Cardiac fibroblast (primary cell): ENCODE data around the gene PKIB.

Source experiments
- DNase-seq, 2 donors: peaks; one replicate each; pipeline versions ENCODE4 v3.0.0 to v3.0.0-alpha.2; 2010; ENCODE audit warnings: low read depth in 2 of 2
- H3K4me3 ChIP-seq, 2 donors: replicated peaks in 1 of 2; 1 replicate in 1 of 2; 2 replicates in 1 of 2; pipeline ENCODE4 v1.5.1; 2011; ENCODE audit warnings: low read depth in 2 of 2, low read length in 2 of 2, mild to moderate bottlenecking in 2 of 2, moderate library complexity in 1 of 2
- CTCF ChIP-seq: IDR thresholded peaks from one replicate; pipeline ENCODE4 v1.5.1; 2011; ENCODE audit warnings: low read depth, mild to moderate bottlenecking, low read length, inconsistent platforms

The PKIB gene

GRCh38 chr6:122620428-122620827, 10.2 kb downstream of the PKIB start:
- no peak for TF ChIP-seq CTCF
- H3K4me3 ChIP-seq = no peak overlapping the region
- DNase-seq = no peak

- TF ChIP-seq CTCF = no peak
- H3K4me3 ChIP-seq = no peak overlapping the region
- DNase-seq = no peak
These were observed 10.7 kb downstream of the PKIB start for GRCh38 chr6:122620902-122621301.

- TF ChIP-seq CTCF = no peak
- no peak overlapping the region for H3K4me3 ChIP-seq
- DNase-seq = no peak
These were observed 11.4 kb downstream of the PKIB start for GRCh38 chr6:122621638-122622037.

GRCh38 chr6:122622479-122622878, 12.3 kb downstream of the PKIB start:
- no peak for DNase-seq
- TF ChIP-seq CTCF = no peak
- no peak overlapping the region for H3K4me3 ChIP-seq

- H3K4me3 ChIP-seq = no peak overlapping the region
- no peak for TF ChIP-seq CTCF
- no peak for DNase-seq
These were observed 13.1 kb downstream of the PKIB start for GRCh38 chr6:122623279-122623678.

- TF ChIP-seq CTCF = no peak
- DNase-seq = no peak
- no peak overlapping the region for H3K4me3 ChIP-seq
These were observed 14.6 kb downstream of the PKIB start for GRCh38 chr6:122624853-122625252.

- H3K4me3 ChIP-seq = no peak overlapping the region
- no peak for TF ChIP-seq CTCF
- DNase-seq = no peak
These were observed 18.5 kb downstream of the PKIB start for GRCh38 chr6:122628714-122629113.
